Measurements from ENCODE around the gene ROPN1L.

Gene ROPN1L

DNA sequence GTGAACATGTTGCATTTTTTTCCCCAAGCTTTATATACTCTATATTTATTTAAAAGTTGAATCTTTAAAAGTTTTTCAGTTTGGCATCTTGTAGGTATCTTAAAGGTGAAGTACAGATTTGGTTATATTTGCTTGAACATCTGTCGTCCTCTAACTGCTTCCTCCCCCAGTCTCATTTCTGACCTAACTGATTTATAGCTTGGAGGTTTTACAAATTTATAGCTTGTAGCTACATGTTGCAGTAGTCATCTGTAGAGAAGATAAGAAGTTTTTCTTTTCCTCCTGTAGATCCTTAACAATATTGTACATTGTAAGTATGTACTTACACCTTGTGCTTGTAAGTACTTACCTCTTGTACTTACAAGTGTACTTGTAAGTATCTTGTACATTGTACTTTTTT lies 31.0 kb upstream of the ROPN1L start:
- H3K27ac ChIP-seq (ENCODE audit: low read depth, low read length): no peak overlapping the region
- peaks cover 79% of the 10 kb centered on the region for H3K36me3 ChIP-seq (ENCODE audit: insufficient read depth, low read length)
- no peaks in the 10 kb centered on the region for H3K27me3 ChIP-seq (ENCODE audit: control insufficient read depth in 1 of 2, insufficient read depth in 2 of 2, low read length in 2 of 2)
- no peaks in the 10 kb centered on the region for H3K4me1 ChIP-seq (ENCODE audit: insufficient read depth, low read length)
- H3K9ac ChIP-seq (ENCODE audit: low read length): no peak overlapping the region
- no peak overlapping the region for H3K4me3 ChIP-seq (ENCODE audit: low read depth in 1 of 2, low read length in 2 of 2)
- H3K9me3 ChIP-seq (ENCODE audit: low read length): no peaks in the 10 kb centered on the region

DNA sequence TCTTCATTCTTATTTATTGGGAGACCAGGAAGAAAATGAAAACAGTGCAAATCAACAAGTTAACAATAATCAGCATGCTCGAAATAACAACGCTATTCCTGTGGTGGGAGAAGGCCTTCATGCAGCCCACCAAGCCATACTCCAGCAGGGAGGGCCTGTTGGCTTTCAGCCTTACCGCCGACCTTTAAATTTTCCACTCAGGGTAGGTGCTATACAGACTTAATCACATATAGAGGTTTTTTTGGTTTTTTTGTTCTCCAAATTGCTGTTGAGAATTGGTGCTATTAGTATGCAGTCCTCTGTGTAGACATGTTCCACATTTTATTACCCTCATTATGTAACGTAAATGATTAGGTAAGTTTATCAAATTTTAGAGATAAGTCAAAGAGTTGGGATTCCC lies 30.3 kb upstream of the ROPN1L start:
- H3K4me1 ChIP-seq (ENCODE audit: insufficient read depth, low read length): no peaks in the 10 kb centered on the region
- no peak overlapping the region for H3K4me3 ChIP-seq (ENCODE audit: low read depth in 1 of 2, low read length in 2 of 2)
- peaks cover 72% of the 10 kb centered on the region for H3K36me3 ChIP-seq (ENCODE audit: insufficient read depth, low read length)
- no peaks in the 10 kb centered on the region for H3K27me3 ChIP-seq (ENCODE audit: control insufficient read depth in 1 of 2, insufficient read depth in 2 of 2, low read length in 2 of 2)
- H3K9ac ChIP-seq (ENCODE audit: low read length): no peak overlapping the region
- no peak overlapping the region for H3K27ac ChIP-seq (ENCODE audit: low read depth, low read length)
- H3K9me3 ChIP-seq (ENCODE audit: low read length): no peaks in the 10 kb centered on the region

DNA sequence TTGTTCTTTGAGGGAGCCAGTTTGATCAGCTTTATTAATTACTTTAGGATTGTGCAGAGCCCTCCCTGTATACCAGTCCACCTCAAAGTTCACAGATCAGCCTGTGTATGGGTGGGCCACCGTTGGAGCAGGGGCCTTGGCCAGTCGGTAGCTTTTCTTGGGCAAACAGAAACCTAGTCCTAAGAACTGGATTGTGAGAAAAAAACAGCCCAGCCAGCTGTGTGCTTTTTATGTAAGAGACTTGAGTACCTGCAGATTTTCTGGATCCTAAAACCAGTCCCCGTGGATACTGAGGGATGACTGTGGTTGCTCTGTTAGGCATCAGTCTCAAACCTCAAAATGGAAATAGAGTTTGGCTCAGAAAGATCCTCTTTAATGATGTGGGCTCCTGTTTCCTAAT lies 24.8 kb upstream of the ROPN1L start:
- Histone ChIP-seq H3K27ac (ENCODE audit: low read depth, low read length) (no peak overlapping the region), H3K36me3 (ENCODE audit: insufficient read depth, low read length) (peaks cover 85% of the 10 kb centered on the region), H3K4me3 (ENCODE audit: low read depth in 1 of 2, low read length in 2 of 2) (no peak overlapping the region), H3K9ac (ENCODE audit: low read length) (no peak overlapping the region), H3K9me3 (ENCODE audit: low read length) (no peaks in the 10 kb centered on the region), H3K4me1 (ENCODE audit: insufficient read depth, low read length) (peaks cover 5% of the 10 kb centered on the region), H3K27me3 (ENCODE audit: control insufficient read depth in 1 of 2, insufficient read depth in 2 of 2, low read length in 2 of 2) (no peaks in the 10 kb centered on the region)

DNA sequence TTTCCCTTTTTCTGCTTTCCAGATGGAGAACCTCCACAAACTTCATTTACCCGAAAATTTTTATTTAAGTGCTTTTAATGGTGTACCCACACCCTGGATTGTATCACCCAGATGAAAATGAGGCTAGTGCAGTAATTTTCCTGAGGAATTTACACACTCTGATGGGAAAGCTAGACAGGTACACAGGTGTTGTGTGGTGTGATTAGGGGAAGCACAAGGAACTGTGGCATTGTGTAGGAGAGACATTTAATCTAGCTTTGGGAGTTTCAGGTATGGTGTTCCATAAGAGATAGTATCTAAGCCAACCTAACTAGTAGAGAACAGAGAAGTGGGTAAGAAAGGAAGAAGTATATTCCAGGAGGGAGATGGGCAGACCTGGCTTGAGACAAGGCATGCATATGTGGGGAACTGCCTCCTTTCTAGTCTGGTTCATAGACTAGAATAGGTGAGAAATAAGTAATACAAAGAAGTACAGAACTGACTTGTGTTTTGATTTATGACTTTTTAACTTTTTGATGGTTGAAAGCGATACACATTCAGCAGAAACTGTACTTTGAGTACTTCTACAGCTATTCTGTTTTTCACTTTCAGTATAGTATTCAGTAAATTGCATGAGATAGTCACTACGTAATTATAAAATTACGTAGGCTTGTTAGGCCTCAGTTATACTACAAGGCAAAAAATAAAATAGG lies 22.9 kb upstream of the ROPN1L start:
- peaks cover 68% of the 10 kb centered on the region for H3K36me3 ChIP-seq (ENCODE audit: insufficient read depth, low read length)
- H3K4me3 ChIP-seq (ENCODE audit: low read depth in 1 of 2, low read length in 2 of 2): no peak overlapping the region
- H3K4me1 ChIP-seq (ENCODE audit: insufficient read depth, low read length): peaks cover 5% of the 10 kb centered on the region
- no peak overlapping the region for H3K9ac ChIP-seq (ENCODE audit: low read length)
- no peaks in the 10 kb centered on the region for H3K9me3 ChIP-seq (ENCODE audit: low read length)
- H3K27ac ChIP-seq (ENCODE audit: low read depth, low read length): no peak overlapping the region
- no peaks in the 10 kb centered on the region for H3K27me3 ChIP-seq (ENCODE audit: control insufficient read depth in 1 of 2, insufficient read depth in 2 of 2, low read length in 2 of 2)

DNA sequence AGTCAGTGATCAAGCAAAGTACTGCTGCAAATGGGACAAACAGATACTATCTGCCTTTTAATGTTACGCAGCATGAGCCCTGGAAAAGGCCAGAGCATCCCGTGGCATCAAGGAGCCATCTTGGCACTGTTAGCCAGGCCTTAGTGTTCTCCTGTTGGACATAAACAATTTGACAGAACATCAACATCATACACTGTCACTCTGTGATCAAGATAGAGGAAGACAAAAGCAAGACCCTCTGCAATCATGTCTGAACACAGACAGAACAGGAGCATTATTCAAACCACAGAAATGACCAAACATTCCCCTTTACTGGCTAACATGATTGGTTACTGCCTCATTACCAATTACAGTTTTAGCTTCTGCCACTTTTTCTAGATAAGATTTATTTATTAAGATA lies 21.2 kb upstream of the ROPN1L start:
- Histone ChIP-seq H3K9me3 (ENCODE audit: low read length) (no peaks in the 10 kb centered on the region), H3K27me3 (ENCODE audit: control insufficient read depth in 1 of 2, insufficient read depth in 2 of 2, low read length in 2 of 2) (no peaks in the 10 kb centered on the region), H3K4me3 (ENCODE audit: low read depth in 1 of 2, low read length in 2 of 2) (no peak overlapping the region), H3K27ac (ENCODE audit: low read depth, low read length) (no peak overlapping the region), H3K36me3 (ENCODE audit: insufficient read depth, low read length) (peaks cover 66% of the 10 kb centered on the region), H3K9ac (ENCODE audit: low read length) (no peak overlapping the region), H3K4me1 (ENCODE audit: insufficient read depth, low read length) (peaks cover 5% of the 10 kb centered on the region)

DNA sequence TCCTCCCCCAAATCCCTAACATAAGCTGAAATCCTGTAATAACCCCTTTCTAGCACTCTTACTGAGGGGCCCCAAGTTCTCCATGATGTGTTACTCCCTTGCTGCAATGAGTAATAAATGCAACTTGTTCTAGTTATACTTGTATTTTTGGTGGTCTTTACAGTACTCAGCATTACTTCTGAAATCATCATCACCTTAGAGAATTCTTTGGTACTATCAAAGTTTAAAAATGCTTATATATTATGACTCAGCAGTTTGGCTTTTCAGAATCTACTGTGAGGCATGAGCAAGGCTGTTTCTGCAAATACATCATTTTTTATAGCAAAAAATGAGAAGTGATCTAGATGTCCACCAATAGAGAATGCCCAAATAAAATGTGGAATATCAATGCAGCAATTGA lies 20.7 kb upstream of the ROPN1L start:
- Histone ChIP-seq H3K27ac (ENCODE audit: low read depth, low read length) (no peak overlapping the region), H3K9me3 (ENCODE audit: low read length) (no peaks in the 10 kb centered on the region), H3K36me3 (ENCODE audit: insufficient read depth, low read length) (peaks cover 65% of the 10 kb centered on the region), H3K27me3 (ENCODE audit: control insufficient read depth in 1 of 2, insufficient read depth in 2 of 2, low read length in 2 of 2) (no peaks in the 10 kb centered on the region), H3K4me3 (ENCODE audit: low read depth in 1 of 2, low read length in 2 of 2) (no peak overlapping the region), H3K9ac (ENCODE audit: low read length) (no peak overlapping the region), H3K4me1 (ENCODE audit: insufficient read depth, low read length) (peaks cover 5% of the 10 kb centered on the region)

DNA sequence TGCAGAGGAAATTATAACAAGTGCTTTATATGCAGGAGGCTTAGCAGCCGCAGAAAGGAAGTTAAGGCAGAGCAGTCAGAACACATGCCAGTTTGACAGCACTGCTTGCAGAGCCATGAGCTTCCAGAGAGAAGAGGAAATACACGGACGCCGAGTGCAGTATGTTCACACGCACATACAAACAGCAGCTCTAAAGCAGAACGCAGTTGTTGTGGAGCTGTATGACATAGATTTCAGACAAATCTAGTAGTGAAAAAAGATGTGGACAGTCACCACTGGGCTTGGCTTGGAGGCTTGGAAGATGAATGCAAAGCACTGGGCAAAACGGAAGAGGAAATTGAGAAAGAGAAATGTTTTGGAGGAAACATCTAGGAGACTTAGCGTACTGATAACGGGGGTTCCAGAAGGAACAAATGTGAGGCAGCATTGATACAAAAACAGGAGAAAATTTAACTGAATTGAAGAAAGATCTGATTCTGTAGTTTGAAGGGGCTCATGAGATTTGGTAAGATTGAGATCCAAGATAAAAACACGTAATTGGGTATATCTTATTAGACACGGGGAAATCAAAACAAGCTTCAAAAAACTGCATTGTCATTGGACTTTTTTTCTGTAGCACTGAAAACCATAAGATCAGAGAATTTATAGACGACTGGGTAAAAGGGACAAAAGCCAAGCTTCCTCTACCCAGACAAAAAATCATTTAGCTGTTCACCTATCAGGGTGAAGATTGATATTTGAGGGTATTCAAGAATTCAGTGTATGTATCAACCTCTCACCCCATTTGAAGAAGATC lies 19.6 kb upstream of the ROPN1L start:
- Histone ChIP-seq H3K27ac (ENCODE audit: low read depth, low read length) (no peak overlapping the region), H3K9me3 (ENCODE audit: low read length) (no peaks in the 10 kb centered on the region), H3K27me3 (ENCODE audit: control insufficient read depth in 1 of 2, insufficient read depth in 2 of 2, low read length in 2 of 2) (no peaks in the 10 kb centered on the region), H3K4me1 (ENCODE audit: insufficient read depth, low read length) (peaks cover 5% of the 10 kb centered on the region), H3K9ac (ENCODE audit: low read length) (no peak overlapping the region), H3K4me3 (ENCODE audit: low read depth in 1 of 2, low read length in 2 of 2) (no peak overlapping the region), H3K36me3 (ENCODE audit: insufficient read depth, low read length) (peaks cover 69% of the 10 kb centered on the region)

DNA sequence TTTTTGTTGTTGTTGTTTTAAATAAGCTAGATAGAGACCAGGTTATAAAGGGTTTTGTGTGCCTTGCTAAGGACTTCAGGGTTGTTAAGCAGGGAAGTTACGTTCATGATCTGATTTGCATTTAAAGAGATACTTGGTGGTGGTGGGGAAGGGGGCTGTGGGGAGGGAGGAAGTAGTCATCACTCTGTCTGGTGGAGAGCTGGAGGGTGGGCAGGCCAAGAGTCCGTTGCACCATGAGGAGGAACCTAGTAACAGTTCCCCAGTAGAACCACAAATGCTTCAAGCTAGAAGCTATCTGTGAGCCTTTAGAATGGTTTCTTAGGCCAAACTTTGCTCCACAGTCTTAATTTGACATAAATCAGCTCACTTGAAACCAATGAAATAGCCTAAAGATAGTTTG lies 18.7 kb upstream of the ROPN1L start:
- H3K27me3 ChIP-seq (ENCODE audit: control insufficient read depth in 1 of 2, insufficient read depth in 2 of 2, low read length in 2 of 2): no peaks in the 10 kb centered on the region
- no peaks in the 10 kb centered on the region for H3K9me3 ChIP-seq (ENCODE audit: low read length)
- H3K4me1 ChIP-seq (ENCODE audit: insufficient read depth, low read length): peaks cover 5% of the 10 kb centered on the region
- peaks cover 71% of the 10 kb centered on the region for H3K36me3 ChIP-seq (ENCODE audit: insufficient read depth, low read length)
- H3K9ac ChIP-seq (ENCODE audit: low read length): no peak overlapping the region
- H3K4me3 ChIP-seq (ENCODE audit: low read depth in 1 of 2, low read length in 2 of 2): no peak overlapping the region
- H3K27ac ChIP-seq (ENCODE audit: low read depth, low read length): no peak overlapping the region

DNA sequence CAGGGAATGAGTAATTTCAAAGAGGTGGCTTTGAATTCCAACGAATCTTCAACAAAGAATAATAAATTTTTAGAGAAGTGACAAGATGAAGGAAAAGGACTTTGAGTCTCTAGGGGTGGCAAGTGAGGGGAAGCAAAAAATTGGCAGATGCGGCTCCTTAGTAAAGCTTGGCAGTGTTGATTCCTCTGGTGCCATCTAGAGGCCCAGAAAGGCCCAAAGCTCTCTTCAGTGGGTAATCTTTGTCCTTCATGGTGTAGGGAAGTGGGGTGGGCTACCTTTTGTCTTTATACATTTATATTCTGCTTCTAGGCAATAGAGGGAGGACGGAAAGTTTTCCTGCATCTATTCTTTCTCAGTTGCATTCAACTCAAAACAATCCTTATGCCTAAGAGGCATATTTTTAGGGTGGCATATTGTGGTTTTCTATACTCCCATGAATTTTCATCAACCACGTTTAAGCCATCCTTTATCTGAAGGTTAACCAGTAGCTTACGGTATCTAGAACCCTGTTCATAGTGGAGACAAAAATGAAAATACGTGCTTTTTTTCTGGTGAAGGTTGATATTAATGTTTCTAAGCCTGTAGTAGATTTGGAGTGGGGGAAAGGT lies 17.5 kb upstream of the ROPN1L start:
- no peak overlapping the region for H3K27ac ChIP-seq (ENCODE audit: low read depth, low read length)
- H3K36me3 ChIP-seq (ENCODE audit: insufficient read depth, low read length): peaks cover 65% of the 10 kb centered on the region
- no peak overlapping the region for H3K9ac ChIP-seq (ENCODE audit: low read length)
- no peak overlapping the region for H3K4me3 ChIP-seq (ENCODE audit: low read depth in 1 of 2, low read length in 2 of 2)
- peaks cover 5% of the 10 kb centered on the region for H3K4me1 ChIP-seq (ENCODE audit: insufficient read depth, low read length)
- no peaks in the 10 kb centered on the region for H3K27me3 ChIP-seq (ENCODE audit: control insufficient read depth in 1 of 2, insufficient read depth in 2 of 2, low read length in 2 of 2)
- no peaks in the 10 kb centered on the region for H3K9me3 ChIP-seq (ENCODE audit: low read length)

DNA sequence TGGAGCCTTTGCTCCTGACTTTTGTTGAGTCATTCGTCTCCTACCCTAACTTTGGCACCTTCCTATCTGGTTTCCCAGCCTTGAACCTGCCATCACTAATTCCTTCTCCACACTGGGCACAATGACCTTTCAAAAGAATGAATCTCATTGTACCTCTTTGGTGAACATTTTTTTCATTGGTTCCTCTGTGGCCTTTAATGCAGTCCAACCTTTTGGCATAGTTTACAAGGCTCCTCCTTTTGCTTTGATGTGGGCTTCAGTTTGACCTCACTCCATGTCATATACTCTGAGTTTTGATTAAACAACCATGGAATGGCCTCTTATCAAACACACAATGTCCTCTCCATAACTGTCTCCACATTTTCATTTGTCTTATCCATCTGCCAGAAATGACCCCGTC lies 14.5 kb upstream of the ROPN1L start:
- Histone ChIP-seq H3K27me3 (ENCODE audit: control insufficient read depth in 1 of 2, insufficient read depth in 2 of 2, low read length in 2 of 2) (no peaks in the 10 kb centered on the region), H3K36me3 (ENCODE audit: insufficient read depth, low read length) (peaks cover 65% of the 10 kb centered on the region), H3K9ac (ENCODE audit: low read length) (no peak overlapping the region), H3K4me1 (ENCODE audit: insufficient read depth, low read length) (no peaks in the 10 kb centered on the region), H3K9me3 (ENCODE audit: low read length) (no peaks in the 10 kb centered on the region), H3K27ac (ENCODE audit: low read depth, low read length) (no peak overlapping the region), H3K4me3 (ENCODE audit: low read depth in 1 of 2, low read length in 2 of 2) (no peak overlapping the region)

DNA sequence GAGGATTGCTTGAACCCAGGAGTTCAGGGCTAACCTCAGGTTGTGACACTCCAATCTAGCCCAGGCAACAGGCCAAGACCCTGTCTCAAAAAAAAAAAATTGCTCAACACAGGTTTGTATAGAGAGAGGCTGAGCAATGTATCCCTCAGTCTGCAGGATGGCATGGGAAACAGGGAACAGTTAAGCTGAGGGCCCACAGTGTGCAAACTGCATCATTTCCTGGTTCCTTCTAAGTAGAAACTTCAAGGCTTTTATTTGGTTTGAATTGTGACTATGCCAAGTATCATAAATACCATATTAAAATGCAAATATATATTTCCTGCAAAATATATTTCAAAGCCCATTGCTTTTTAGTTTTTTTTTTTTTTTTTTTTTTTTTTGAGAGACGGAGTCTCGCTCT lies 13.7 kb upstream of the ROPN1L start:
- Histone ChIP-seq H3K36me3 (ENCODE audit: insufficient read depth, low read length) (peaks cover 69% of the 10 kb centered on the region), H3K27ac (ENCODE audit: low read depth, low read length) (no peak overlapping the region), H3K9me3 (ENCODE audit: low read length) (no peaks in the 10 kb centered on the region), H3K27me3 (ENCODE audit: control insufficient read depth in 1 of 2, insufficient read depth in 2 of 2, low read length in 2 of 2) (no peaks in the 10 kb centered on the region), H3K4me3 (ENCODE audit: low read depth in 1 of 2, low read length in 2 of 2) (no peak overlapping the region), H3K9ac (ENCODE audit: low read length) (no peak overlapping the region), H3K4me1 (ENCODE audit: insufficient read depth, low read length) (no peaks in the 10 kb centered on the region)

Data from muscle layer of colon (tissue), 2 donors.